Keratinocyte (primary cell): ENCODE results near the gene EMP2.

Source experiments
- EZH2 ChIP-seq: IDR thresholded peaks from one replicate; pipeline ENCODE4 v1.6.1; 2012; ENCODE audit warnings: inconsistent platforms, mild to moderate bottlenecking, low read length, moderate library complexity
- TF ChIP-seq, protein P1 (sequence below), 3 experiments: IDR thresholded peaks in 1 of 3; conservative IDR thresholded peaks in 1 of 3; optimal IDR thresholded peaks in 1 of 3; 2 replicates in 2 of 3; 3 replicates in 1 of 3; pipeline versions ENCODE3 to v1.5.1; 2011; ENCODE audit warnings: low read length in 3 of 3, mild to moderate bottlenecking in 3 of 3, moderate library complexity in 2 of 3, control low read depth in 1 of 3, inconsistent platforms in 1 of 3; ENCODE audit not compliant: insufficient read depth in 2 of 3; ENCODE audit errors: extremely low read depth in 1 of 3

DNA sequence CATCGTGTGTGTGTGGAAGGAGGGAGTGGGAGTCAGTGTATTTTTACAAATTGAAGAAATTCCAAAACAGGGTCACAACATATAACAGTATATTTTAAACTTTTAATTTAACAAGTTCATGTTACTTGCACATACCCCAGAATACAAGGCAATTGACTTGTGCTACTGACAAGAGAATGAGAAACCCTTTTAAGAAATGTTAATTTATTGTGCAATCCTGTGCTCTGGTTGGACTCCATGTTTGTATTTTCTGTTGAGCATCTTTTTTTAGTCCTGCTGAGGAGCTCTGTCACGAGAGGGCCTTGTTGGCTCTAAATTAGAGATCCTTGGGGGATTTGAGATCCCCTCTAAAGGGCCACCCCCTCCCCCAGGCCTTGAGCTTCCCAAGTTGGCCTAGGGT lies 1.1 kb upstream of the EMP2 start:
- no peak for TF ChIP-seq EZH2
- TF ChIP-seq, protein P1, sequence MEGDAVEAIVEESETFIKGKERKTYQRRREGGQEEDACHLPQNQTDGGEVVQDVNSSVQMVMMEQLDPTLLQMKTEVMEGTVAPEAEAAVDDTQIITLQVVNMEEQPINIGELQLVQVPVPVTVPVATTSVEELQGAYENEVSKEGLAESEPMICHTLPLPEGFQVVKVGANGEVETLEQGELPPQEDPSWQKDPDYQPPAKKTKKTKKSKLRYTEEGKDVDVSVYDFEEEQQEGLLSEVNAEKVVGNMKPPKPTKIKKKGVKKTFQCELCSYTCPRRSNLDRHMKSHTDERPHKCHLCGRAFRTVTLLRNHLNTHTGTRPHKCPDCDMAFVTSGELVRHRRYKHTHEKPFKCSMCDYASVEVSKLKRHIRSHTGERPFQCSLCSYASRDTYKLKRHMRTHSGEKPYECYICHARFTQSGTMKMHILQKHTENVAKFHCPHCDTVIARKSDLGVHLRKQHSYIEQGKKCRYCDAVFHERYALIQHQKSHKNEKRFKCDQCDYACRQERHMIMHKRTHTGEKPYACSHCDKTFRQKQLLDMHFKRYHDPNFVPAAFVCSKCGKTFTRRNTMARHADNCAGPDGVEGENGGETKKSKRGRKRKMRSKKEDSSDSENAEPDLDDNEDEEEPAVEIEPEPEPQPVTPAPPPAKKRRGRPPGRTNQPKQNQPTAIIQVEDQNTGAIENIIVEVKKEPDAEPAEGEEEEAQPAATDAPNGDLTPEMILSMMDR (optimal IDR thresholded peaks at IDR 0.05 in 1 of 3, IDR thresholded peaks at IDR 0.05 in 1 of 3, conservative IDR thresholded peaks at IDR 0.05 in 1 of 3; ENCODE audit: extremely low read depth in 1 of 3, insufficient read depth in 2 of 3, low read length in 3 of 3): no peak
